HG03066 (cell line): Measurements from ENCODE around the gene GPC2.
"Not testable (repeated sequence)": the region's sequence is repeated elsewhere in the genome, so short reads cannot be mapped to it uniquely, and the experiment has no call there.

ENCODE experiments used
- ATAC-seq: cut with Tn5 transposase; IDR thresholded peaks from one replicate; pipeline ENCODE4 v1.9.1; 2021; ENCODE audit warnings: low read depth; ENCODE audit not compliant: unreplicated experiment

Gene GPC2

GRCh38 chr7:100177045-100178001 lies at the start of gene GPC2, which contains the start of gene STAG3:
TSS of gene GPC2 (minus strand) at chr7:100177381. CDS start at chr7:100177199, 182 bp downstream.
TSS of gene STAG3 (plus strand) at chr7:100177918. CDS start at chr7:100180557, 2,639 bp downstream.
- ATAC-seq = peak; percentile 81

GRCh38 chr7:100224891-100225290 lies 47.7 kb upstream of the GPC2 start:
- ATAC-seq = not testable (repeated sequence)

- ATAC-seq = not testable (repeated sequence)
Measured at GRCh38 chr7:100223376-100223927, 46.3 kb upstream of the GPC2 start.

- ATAC-seq = no peak
Measured at GRCh38 chr7:100222445-100223132, 45.4 kb upstream of the GPC2 start.

- ATAC-seq = no peak
Measured at GRCh38 chr7:100221767-100222444, 44.7 kb upstream of the GPC2 start.

- ATAC-seq = peak; percentile 48
Measured at GRCh38 chr7:100221231-100221718, 44.1 kb upstream of the GPC2 start.

GRCh38 chr7:100220586-100221230 lies 43.5 kb upstream of the GPC2 start:
- ATAC-seq = no peak

- not testable (repeated sequence) for ATAC-seq
Measured at GRCh38 chr7:100219801-100220585, 42.8 kb upstream of the GPC2 start, which contains the start of gene PVRIG. TSS of gene PVRIG (plus strand) at chr7:100219949. CDS start at chr7:100219971, 22 bp downstream.

- no peak for ATAC-seq
Measured at GRCh38 chr7:100219271-100219737, 42.1 kb upstream of the GPC2 start.

- ATAC-seq = not testable (repeated sequence)
Measured at GRCh38 chr7:100217934-100218333, 40.8 kb upstream of the GPC2 start.

GRCh38 chr7:100215895-100216294 lies 38.7 kb upstream of the GPC2 start:
- ATAC-seq = no peak

- ATAC-seq = not testable (repeated sequence)
Measured at GRCh38 chr7:100214356-100214755, 37.2 kb upstream of the GPC2 start.

- no peak for ATAC-seq
Measured at GRCh38 chr7:100213672-100214071, 36.5 kb upstream of the GPC2 start.

GRCh38 chr7:100212631-100213286 lies 35.6 kb upstream of the GPC2 start:
- no peak for ATAC-seq

GRCh38 chr7:100211342-100211780 lies 34.2 kb upstream of the GPC2 start:
- peak; percentile 51 for ATAC-seq

GRCh38 chr7:100210805-100211204 lies 33.6 kb upstream of the GPC2 start:
- no peak for ATAC-seq

- no peak for ATAC-seq
Measured at GRCh38 chr7:100209493-100209892, 32.3 kb upstream of the GPC2 start.

GRCh38 chr7:100208911-100209408 lies 31.8 kb upstream of the GPC2 start:
- peak; percentile 74 for ATAC-seq
